Choroid plexus epithelial cell (primary cell): ENCODE measurements around the gene OTOP3.

Experiments
- DNase-seq: peaks from one replicate; pipeline ENCODE4 v3.0.0-alpha.2; 2010; ENCODE audit warnings: low read depth
- H3K4me3 ChIP-seq: 2 replicates; pipeline ENCODE4 v1.5.1; 2011; ENCODE audit warnings: low read depth, mild to moderate bottlenecking, control low read depth, low read length, moderate library complexity
- TF ChIP-seq, protein P1 (sequence below): conservative IDR thresholded peaks from 2 replicates; pipeline ENCODE4 v1.5.1; 2011; ENCODE audit warnings: low read depth, mild to moderate bottlenecking, control low read depth, inconsistent platforms, low read length, moderate library complexity

OTOP3 gene

DNA sequence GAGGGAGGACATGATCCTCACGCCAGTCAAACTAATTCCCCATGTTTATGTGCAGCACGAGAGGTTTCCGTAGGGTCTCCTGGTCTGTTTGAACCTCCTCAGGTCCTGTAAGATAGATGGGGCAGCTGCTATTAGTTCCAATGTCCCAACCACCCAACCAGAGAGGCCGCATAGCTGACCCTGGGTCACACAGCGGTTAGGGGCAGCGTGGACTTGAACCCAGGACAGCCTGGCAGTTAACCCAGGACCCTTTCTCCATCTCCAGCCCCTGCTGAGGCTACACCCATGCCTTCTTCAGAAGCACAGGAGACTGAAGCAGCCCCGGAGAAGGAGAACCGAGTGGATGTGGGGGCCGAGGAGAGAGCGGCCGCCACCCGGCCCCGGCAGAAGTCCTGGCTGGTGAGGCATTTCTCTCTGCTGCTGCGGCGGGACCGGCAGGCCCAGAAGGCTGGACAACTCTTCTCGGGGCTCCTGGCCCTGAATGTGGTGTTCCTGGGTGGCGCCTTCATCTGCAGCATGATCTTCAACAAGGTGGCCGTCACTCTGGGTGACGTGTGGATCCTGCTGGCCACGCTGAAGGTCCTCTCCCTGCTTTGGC, 5.5 kb downstream of the OTOP3 start:
- H3K4me3 ChIP-seq = no peak overlapping the region
- DNase-seq = no peak
- TF ChIP-seq, protein P1, sequence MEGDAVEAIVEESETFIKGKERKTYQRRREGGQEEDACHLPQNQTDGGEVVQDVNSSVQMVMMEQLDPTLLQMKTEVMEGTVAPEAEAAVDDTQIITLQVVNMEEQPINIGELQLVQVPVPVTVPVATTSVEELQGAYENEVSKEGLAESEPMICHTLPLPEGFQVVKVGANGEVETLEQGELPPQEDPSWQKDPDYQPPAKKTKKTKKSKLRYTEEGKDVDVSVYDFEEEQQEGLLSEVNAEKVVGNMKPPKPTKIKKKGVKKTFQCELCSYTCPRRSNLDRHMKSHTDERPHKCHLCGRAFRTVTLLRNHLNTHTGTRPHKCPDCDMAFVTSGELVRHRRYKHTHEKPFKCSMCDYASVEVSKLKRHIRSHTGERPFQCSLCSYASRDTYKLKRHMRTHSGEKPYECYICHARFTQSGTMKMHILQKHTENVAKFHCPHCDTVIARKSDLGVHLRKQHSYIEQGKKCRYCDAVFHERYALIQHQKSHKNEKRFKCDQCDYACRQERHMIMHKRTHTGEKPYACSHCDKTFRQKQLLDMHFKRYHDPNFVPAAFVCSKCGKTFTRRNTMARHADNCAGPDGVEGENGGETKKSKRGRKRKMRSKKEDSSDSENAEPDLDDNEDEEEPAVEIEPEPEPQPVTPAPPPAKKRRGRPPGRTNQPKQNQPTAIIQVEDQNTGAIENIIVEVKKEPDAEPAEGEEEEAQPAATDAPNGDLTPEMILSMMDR = no peak

DNA sequence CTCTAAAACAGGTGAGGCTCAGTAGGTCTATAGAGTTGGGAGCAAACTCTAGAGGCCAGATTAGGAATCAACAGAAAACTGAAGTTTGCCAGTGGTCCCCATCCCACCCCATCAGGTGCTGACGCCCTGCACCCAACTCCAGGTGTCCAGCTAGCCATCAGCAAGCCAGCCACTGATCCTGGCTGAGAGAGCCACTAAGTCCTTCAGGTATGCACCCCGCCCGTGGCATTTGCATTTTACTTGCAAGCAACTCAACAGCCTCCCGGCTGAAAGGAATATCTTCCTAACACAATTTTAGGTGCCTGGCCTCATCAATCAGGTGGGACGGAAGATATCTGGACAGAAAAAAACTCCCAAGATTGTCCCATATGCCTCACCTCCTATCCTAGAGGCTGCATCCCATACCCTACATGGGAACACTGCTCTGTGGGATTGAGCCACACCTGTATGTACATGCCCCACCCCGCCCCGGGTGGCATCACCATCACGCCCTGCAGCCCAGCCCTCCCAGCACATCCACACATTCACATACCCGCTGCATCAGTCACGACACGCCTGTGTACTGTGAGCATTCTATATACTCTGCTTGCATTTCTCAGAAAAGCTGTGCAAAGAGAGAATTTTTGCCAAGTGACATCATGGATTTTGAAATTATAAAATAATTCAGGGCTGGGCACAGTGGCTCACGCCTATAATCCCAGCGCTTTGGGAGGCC, 8.3 kb downstream of the OTOP3 start:
- TF ChIP-seq, protein P1 = no peak
- no peak overlapping the region for H3K4me3 ChIP-seq
- DNase-seq = peak; percentile 7

DNA sequence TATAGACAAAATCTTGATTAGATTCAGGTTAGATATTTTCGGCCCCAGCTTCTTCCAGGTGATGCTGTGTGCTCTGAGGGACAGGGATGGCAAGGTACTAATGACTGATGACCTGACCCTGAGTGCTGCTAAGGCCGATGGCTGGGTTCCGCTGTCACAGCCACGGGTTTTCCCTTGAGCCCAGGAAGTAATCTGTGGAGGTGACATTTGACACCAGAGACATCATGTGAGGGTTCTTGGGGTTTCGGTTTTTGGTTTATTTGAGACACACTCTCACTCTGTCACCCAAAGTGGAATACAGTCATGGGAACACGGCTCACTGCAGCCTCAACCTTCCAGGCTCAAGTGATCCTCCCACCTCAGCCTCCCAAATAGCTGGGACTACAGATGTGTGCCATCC, 9.8 kb downstream of the OTOP3 start:
- no peak overlapping the region for H3K4me3 ChIP-seq
- DNase-seq = no peak
- TF ChIP-seq, protein P1 = no peak

DNA sequence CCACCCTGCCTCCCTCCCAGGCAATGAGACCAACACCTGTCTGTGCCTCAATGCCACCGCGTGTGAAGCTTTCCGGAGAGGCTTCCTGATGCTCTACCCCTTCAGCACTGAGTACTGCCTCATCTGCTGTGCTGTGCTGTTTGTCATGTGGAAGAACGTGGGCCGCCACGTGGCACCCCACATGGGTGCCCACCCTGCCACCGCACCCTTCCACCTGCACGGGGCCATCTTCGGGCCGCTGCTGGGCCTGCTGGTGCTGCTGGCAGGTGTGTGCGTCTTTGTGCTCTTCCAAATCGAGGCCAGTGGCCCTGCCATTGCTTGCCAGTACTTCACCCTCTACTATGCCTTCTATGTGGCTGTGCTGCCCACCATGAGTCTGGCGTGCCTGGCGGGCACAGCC, 10.9 kb downstream of the OTOP3 start:
- no peak for DNase-seq
- TF ChIP-seq, protein P1 = no peak
- H3K4me3 ChIP-seq = no peak overlapping the region

DNA sequence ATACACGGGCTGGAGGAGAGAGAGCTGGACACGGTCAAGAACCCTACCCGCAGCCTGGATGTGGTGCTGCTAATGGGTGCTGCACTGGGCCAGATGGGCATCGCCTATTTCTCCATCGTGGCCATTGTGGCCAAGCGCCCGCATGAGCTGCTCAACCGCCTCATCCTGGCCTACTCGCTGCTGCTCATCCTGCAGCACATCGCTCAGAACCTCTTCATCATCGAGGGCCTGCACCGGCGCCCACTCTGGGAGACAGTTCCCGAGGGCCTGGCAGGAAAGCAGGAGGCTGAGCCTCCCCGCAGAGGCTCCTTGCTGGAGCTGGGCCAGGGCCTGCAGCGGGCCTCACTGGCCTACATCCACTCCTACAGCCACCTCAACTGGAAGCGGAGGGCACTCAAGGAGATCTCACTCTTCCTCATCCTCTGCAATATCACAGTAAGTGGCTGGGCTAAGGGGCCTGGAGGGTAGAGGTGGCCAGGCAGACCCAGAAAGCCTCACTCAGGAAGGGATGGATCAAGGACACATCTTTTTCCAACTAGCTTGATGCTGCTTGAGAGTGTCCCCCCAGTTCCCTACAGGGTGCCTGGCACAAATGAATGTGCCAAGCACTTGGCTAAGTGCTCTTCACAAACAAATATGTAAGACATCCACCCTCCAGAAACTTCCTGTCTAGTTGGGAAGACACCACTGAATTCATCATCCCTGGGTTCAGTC, 11.5 kb downstream of the OTOP3 start:
- no peak for DNase-seq
- no peak overlapping the region for H3K4me3 ChIP-seq
- TF ChIP-seq, protein P1 = no peak

DNA sequence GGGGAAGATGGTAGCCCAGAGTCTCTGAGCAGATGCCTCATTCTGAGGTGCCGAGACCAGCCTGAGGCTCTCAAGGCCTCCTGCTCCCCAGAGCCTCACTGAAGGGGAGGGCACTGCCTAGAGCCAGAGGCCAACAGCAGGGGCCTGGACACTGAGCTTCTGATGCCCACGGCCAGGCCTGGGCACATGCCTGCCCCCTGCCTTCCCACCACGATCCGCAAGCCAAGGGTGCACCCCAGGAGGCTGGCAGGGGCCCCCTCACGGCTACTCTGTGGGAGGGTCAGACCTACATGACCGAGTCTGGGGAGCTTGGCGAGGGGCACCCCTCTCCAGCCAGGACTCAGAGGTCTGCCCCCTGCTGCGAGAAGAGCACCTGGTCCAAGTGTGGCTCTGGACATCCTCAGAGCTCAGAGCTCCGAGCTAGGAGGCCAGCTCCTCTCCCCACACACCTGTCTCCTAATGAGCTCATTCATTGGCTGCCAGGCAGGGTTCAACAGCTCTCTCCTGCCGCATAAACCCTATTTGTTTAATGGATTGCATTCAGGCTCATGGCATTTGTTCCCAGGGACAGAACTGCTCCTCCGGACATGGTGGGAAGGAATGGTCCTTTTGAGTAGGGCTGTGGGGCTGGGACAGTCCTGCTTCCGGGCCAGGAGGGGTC, 13.9 kb downstream of the OTOP3 start:
- no peak for DNase-seq
- no peak overlapping the region for H3K4me3 ChIP-seq
- TF ChIP-seq, protein P1 = no peak
